HEK293T (cell line): ENCODE results near the gene EPHA2.

ENCODE experiments used
- CTCF ChIA-PET: fragments of 350-600 bp; formaldehyde crosslinking; extraction: SDS; loops from one replicate; lab custom pipeline; 2021; ENCODE audit warnings: antibody characterized with exemption, inconsistent platforms; lab: Yijun Ruan, JAX
- POLR2A ChIA-PET: fragments of 350-600 bp; formaldehyde crosslinking; extraction: SDS; loops from one replicate; lab custom pipeline; 2020; ENCODE audit warnings: antibody characterized with exemption, inconsistent platforms; lab: Yijun Ruan, JAX
- DNase-seq: peaks from one replicate; pipeline ENCODE4 v3.0.0; 2012; ENCODE audit warnings: mixed read lengths; ENCODE audit errors: extremely low spot score
- CTBP1 ChIP-seq: fragments of 450-650 bp; IDR thresholded peaks from 2 replicates; pipeline ENCODE4 v1.6.1; 2016; ENCODE audit warnings: borderline replicate concordance
- FOXK2 ChIP-seq: fragments of 450-650 bp; IDR thresholded peaks from 2 replicates; pipeline ENCODE4 v1.6.1; 2016; ENCODE audit warnings: mild to moderate bottlenecking
- FOXM1 ChIP-seq: fragments of 450-650 bp; IDR thresholded peaks from 2 replicates; pipeline ENCODE4 v1.6.1; 2017; ENCODE audit warnings: mild to moderate bottlenecking, borderline replicate concordance
- HDGF ChIP-seq: fragments of 450-650 bp; IDR thresholded peaks from 2 replicates; pipeline ENCODE4 v1.6.1; 2017; ENCODE audit warnings: antibody characterized with exemption, borderline replicate concordance
- LEF1 ChIP-seq: fragments of 450-650 bp; IDR thresholded peaks from 2 replicates; pipeline ENCODE4 v1.6.1; 2017; ENCODE audit warnings: mild to moderate bottlenecking, borderline replicate concordance
- PKNOX1 ChIP-seq: fragments of 450-650 bp; IDR thresholded peaks from 2 replicates; pipeline ENCODE4 v1.6.1; 2016
- ZNF384 ChIP-seq: fragments of 450-650 bp; IDR thresholded peaks from 2 replicates; pipeline ENCODE4 v1.6.1; 2016

Gene EPHA2

GRCh38 chr1:16076031-16076864 is 79.6 kb downstream of the EPHA2 start:
- ChIA-PET POLR2A (no interaction called here), CTCF (no interaction called here)
- TF ChIP-seq PKNOX1: no peak
- TF ChIP-seq FOXK2: no peak
- no peak for TF ChIP-seq ZNF384
- DNase-seq: no peak

- DNase-seq: no peak
- TF ChIP-seq CTBP1 (no peak), ZNF384 (no peak), PKNOX1 (no peak), FOXK2 (no peak), FOXM1 (no peak), HDGF (no peak), LEF1 (no peak)
- CTCF ChIA-PET: interaction anchor here (0.7 kb wide), 1 partner anchor 316 kb away, joined by 7 read pairs; no protein-coding TSS in a partner anchor
- POLR2A ChIA-PET: no interaction called here
Measured at GRCh38 chr1:16075337-16076030, 80.4 kb downstream of the EPHA2 start.
